GM04503 (cell line): ENCODE data around the gene MXI1.

Experiments used
- DNase-seq: peaks from one replicate; pipeline ENCODE4 v3.0.0-alpha.2; 2012; ENCODE audit warnings: low read depth

The MXI1 gene

GRCh38 chr10:110207011-110207804 lies at the start of gene MXI1:
TSS of gene MXI1 (plus strand) at chr10:110207605. CDS start at chr10:110207809, 204 bp downstream.
- DNase-seq, result no peak

GRCh38 chr10:110158051-110159005 lies 49.1 kb upstream of the MXI1 start:
- DNase-seq, result no peak

DNA sequence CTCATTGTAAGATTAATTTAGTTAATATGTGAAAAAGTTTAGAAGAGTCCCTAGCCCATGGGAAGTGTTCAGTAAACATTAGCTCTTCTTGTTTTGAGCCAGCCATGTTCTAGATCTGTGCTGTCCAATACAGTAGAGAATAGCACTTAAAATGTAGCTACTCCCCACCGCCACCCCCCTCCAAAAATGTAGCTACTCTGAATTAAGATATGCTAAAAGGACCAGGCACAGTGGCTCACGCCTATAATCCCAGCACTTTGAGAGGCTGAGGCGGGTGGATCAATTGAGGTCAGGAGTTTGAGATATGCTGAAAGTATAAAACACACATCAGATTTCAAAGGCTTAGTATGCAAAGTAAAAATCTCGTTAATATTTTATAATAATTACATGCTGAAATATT lies 47.3 kb upstream of the MXI1 start:
- no peak for DNase-seq

DNA sequence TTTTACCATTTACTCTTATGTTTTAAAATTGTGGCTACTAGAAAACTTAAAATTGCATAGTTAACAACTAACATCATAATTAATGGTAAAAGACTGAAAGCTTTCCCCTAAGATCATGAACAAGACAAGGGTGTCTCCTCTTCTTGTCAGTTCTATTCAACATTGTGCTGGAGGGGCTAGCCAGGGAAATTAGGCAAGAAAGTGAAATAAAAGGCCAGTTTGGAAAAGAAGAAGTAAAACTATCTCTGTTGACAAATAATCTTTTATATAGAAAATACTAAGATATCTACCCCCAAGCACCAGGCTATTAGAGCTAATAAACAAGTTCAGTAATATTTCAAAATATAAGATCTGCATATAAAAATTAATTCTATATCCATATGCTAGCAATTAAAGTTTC lies 46.9 kb upstream of the MXI1 start:
- DNase-seq, result no peak

- no peak for DNase-seq
Observed at GRCh38 chr10:110162741-110163145, 44.7 kb upstream of the MXI1 start.

- no peak for DNase-seq
Observed at GRCh38 chr10:110163192-110163773, 44.1 kb upstream of the MXI1 start.

GRCh38 chr10:110163841-110164240 lies 43.6 kb upstream of the MXI1 start:
- DNase-seq, result no peak

DNA sequence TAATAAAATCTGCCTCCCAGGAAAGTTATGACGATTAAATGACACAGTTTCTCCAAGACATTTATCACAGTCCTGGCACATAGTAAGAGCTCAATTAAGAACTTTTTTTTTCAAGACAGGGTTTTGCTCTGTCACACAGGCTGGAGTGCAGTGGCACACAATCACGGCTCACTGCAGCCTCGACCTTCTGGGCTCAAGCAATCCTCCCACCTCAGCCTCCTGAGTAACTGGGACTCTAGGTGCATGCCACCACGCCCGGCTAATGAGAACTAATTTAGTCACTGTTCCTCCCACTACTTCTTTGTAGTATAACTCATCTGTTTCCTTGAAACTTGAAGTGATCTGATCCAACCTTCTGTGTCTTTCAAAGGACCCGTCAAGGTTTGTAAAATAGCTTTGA lies 42.2 kb upstream of the MXI1 start:
- DNase-seq, result no peak

- DNase-seq, result no peak
Observed at GRCh38 chr10:110167149-110167548, 40.3 kb upstream of the MXI1 start.

- no peak for DNase-seq
Observed at GRCh38 chr10:110168601-110169481, 38.6 kb upstream of the MXI1 start.

GRCh38 chr10:110169586-110169985 lies 37.8 kb upstream of the MXI1 start:
- DNase-seq, result no peak

DNA sequence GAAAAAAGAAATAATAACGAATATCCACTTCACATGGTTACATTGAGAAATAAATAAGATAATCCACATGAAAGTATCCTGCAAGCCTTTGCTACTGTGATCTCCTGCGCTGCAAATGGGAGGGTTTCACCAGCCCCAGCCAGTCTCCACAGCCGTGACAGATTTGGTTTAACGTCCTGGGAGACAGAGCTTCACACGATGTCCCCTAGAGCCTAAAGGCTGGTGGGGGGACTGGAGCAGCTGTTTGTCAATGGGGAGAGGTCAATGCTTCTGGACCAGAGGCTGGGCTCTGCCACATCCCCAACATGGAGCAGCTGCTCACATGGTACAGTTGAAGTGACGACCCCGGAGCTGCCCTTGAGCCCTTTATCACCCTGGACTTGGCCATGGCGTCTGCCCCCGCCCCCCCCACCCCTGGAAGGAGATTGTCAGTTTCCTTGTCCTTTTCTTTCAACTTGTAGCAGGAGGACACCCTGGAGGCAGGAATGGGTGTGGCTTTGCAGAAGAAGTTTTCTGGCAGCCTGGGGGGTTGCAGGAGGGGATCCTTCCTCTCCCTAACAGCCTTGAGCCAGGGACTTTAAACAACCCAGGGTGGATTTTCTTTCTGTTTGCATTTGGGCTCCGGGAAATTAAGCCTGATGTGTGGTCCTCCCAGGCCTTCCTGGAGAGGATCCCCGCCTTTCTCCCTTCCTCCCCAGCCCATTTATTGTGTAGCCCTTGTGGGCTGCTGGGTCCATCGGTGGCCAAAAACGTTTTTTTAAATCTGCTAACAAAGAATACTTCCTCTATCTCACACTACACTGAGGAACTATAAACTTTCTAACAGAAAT lies 37.0 kb upstream of the MXI1 start:
- DNase-seq, result no peak

- no peak for DNase-seq
Observed at GRCh38 chr10:110171032-110171431, 36.4 kb upstream of the MXI1 start.

DNA sequence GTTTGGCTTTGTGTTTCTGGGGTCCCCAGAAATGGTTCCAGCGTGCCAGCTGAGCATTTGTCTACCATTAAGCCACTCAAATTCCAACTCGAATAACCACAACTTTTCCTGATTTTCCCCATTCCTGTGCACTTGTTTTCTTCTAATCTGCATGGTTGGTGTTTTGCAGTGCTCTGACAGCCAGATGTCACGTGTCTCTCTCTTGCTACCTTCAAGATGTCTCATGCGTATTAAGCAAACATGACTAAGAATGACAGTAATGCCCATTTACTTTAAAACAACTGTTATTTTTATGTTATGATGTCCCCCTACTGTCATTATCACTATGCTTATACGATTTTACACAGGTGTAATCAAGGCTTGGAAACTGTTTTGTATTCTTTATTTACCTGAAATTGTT lies 35.2 kb upstream of the MXI1 start:
- no peak for DNase-seq

DNA sequence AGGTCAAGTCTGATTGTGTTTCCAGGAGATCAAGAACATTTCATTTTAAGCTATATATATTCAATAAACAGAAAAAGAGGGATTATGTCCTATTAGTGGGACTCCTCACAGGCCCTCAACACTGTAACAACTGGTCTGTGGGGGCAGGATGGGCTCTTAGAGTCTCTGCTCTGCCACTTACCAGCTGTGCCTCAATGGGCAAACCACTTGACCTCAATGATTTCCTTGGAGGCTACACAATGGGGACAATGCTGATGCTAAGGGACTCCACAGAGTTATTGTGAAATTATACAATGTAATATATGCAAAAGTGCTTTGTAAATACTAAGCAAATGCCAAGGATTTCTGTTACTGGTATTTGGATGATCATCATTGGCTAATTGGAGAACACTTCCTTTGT lies 33.2 kb upstream of the MXI1 start:
- DNase-seq, result no peak

DNA sequence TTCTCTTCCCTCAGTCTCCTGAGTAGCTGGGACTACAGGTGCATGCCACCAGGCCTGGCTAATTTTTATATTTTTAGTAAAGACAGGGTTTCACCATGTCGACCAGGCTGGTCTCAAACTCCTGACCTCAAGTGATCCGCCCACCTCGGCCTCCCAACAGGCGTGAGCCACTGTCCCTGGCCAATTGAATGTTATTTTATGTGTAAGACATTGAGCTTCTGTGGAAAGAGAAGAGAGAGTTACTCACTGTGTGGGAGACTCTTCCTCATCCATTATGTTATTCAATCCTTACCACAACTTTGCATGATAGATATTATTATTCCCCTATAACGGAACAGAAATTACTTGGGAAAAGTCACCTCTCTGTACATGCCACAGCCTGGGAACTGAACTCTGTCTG lies 32.6 kb upstream of the MXI1 start:
- DNase-seq, result no peak

GRCh38 chr10:110175406-110175805 lies 32.0 kb upstream of the MXI1 start:
- no peak for DNase-seq

- DNase-seq, result no peak
Observed at GRCh38 chr10:110176141-110177030, 31.0 kb upstream of the MXI1 start.

- no peak for DNase-seq
Observed at GRCh38 chr10:110179220-110179619, 28.2 kb upstream of the MXI1 start.

- no peak for DNase-seq
Observed at GRCh38 chr10:110181451-110181850, 26.0 kb upstream of the MXI1 start.
